NCI-H2227 treated with DMSO at 0.1 percent for 48 hours (cell line): ENCODE data around the gene KLHL20.
A peak's percentile ranks its signal among the peaks of the same experiment; 100 is the strongest.
"Not testable (repeated sequence)": the region's sequence is repeated elsewhere in the genome, so short reads cannot be mapped to it uniquely, and the experiment has no call there.

Source experiments
- DNase-seq: peaks from one replicate; lab custom pipeline; 2025; lab: John Stamatoyannopoulos, UW

The KLHL20 gene

GRCh38 chr1:173757666-173758065 lies 42.9 kb downstream of the KLHL20 start:
- no peak for DNase-seq

- DNase-seq, result no peak
These were observed 43.3 kb downstream of the KLHL20 start for GRCh38 chr1:173758110-173758509.

GRCh38 chr1:173758980-173759379 lies 44.2 kb downstream of the KLHL20 start:
- DNase-seq, result no peak

- DNase-seq, result not testable (repeated sequence)
These were observed 49.5 kb downstream of the KLHL20 start for GRCh38 chr1:173764331-173764730.

- no peak for DNase-seq
These were observed 53.4 kb downstream of the KLHL20 start for GRCh38 chr1:173768206-173768605.

- DNase-seq, result no peak
These were observed 54.0 kb downstream of the KLHL20 start for GRCh38 chr1:173768827-173769226.

- not testable (repeated sequence) for DNase-seq
These were observed 55.5 kb downstream of the KLHL20 start for GRCh38 chr1:173770330-173770729.

GRCh38 chr1:173771560-173771959 lies 56.8 kb downstream of the KLHL20 start:
- DNase-seq, result no peak

GRCh38 chr1:173775578-173776226 lies 60.9 kb downstream of the KLHL20 start:
- DNase-seq, result no peak

GRCh38 chr1:173779936-173780335 lies 65.2 kb downstream of the KLHL20 start:
- no peak for DNase-seq

GRCh38 chr1:173784997-173785396 lies 70.2 kb downstream of the KLHL20 start:
- DNase-seq, result no peak

GRCh38 chr1:173789841-173790240 lies 75.1 kb downstream of the KLHL20 start:
- no peak for DNase-seq

- DNase-seq, result no peak
These were observed 83.3 kb downstream of the KLHL20 start for GRCh38 chr1:173798078-173798477.

- DNase-seq, result not testable (repeated sequence)
These were observed 85.2 kb downstream of the KLHL20 start for GRCh38 chr1:173799995-173800394.

GRCh38 chr1:173802961-173803360 lies 88.2 kb downstream of the KLHL20 start:
- DNase-seq, result no peak

- DNase-seq, result not testable (repeated sequence)
These were observed 98.9 kb downstream of the KLHL20 start for GRCh38 chr1:173813654-173814053.

GRCh38 chr1:173818459-173818858 lies 103.7 kb downstream of the KLHL20 start:
- DNase-seq, result no peak

GRCh38 chr1:173821680-173822079 lies 106.9 kb downstream of the KLHL20 start:
- DNase-seq, result no peak

- DNase-seq, result no peak
These were observed 109.1 kb downstream of the KLHL20 start for GRCh38 chr1:173823781-173824314.

- peak; percentile 99 for DNase-seq
These were observed 109.7 kb downstream of the KLHL20 start, which contains the start of the genes CENPL and DARS2 for GRCh38 chr1:173824315-173825081. Gene CENPL, minus strand, starts transcription at chr1:173824883. Its CDS starts 13,584 bp downstream, at chr1:173811299. Gene DARS2, plus strand, starts transcription at chr1:173824673. Its CDS starts 557 bp downstream, at chr1:173825230.

GRCh38 chr1:173827611-173828010 lies 112.8 kb downstream of the KLHL20 start:
- no peak for DNase-seq

GRCh38 chr1:173832748-173833147 lies 118.0 kb downstream of the KLHL20 start:
- no peak for DNase-seq
